Measurements from ENCODE around the gene COBLL1.

COBLL1 gene

DNA sequence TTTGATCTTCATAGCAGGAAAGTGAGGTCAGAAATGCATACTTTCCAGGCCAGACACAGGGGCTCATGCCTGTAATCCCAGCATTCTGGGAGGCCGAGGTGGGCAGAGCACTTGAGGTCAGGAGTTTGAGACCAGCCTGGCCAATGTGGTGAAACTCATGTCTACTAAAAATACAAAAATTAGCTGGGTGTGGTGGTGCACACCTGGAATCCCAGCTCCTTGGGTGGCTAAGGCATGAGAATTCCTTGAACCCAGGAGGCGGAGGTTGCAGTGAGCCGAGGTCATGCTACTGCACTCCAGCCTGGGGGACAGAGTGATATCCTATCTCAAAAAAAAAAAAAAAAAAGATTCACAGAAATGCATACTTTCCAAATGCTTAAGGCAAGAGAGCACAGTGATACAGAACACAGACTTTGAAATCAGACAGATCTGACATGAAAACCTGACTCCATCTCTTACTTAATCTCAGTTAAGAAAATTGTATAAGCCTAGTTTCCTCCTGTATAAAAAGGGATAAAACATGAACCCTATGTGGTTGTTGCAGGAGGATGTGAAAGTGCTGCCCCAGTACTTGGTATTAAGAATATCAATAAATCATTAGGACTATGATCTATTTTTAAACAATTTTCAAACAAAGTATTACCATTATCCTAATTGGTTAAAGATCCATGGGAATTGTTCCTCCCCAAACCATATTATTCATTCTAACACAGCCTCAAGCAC is 26.4 kb downstream of the COBLL1 start:
- DNase-seq (ENCODE audit: insufficient read length) (no peak), FAIRE-seq (no peak)
- TF ChIP-seq POLR2A (IDR thresholded peaks at IDR 0.05; ENCODE audit: low read depth, low read length) (no peak), TAF1 (IDR thresholded peaks at IDR 0.05; ENCODE audit: borderline replicate concordance, low read depth, low read length) (no peak), POLR2AphosphoS5 (IDR thresholded peaks at IDR 0.05; ENCODE audit: low read depth, low read length) (no peak)

DNA sequence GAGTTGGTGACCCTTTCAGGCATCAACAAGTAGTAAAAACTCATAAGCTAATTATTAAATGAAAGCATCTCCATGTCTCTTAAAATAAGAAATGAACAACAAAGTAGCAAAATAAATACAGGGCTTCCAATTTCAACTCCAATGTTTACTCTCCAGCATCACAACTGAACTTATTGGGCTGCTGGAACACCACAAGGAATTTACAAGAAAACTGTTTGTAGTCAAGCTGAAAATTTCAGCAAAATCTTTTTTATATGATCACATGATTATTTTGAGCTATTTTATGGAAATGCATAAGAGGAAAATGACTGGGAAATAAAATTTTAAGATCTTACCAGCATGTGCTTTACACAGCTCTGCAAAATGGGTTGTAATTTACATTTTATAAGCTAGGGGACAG is 28.1 kb downstream of the COBLL1 start:
- FAIRE-seq (no peak), DNase-seq (ENCODE audit: insufficient read length) (no peak)
- TF ChIP-seq TAF1 (IDR thresholded peaks at IDR 0.05; ENCODE audit: borderline replicate concordance, low read depth, low read length) (no peak), POLR2AphosphoS5 (IDR thresholded peaks at IDR 0.05; ENCODE audit: low read depth, low read length) (no peak), POLR2A (IDR thresholded peaks at IDR 0.05; ENCODE audit: low read depth, low read length) (no peak)

DNA sequence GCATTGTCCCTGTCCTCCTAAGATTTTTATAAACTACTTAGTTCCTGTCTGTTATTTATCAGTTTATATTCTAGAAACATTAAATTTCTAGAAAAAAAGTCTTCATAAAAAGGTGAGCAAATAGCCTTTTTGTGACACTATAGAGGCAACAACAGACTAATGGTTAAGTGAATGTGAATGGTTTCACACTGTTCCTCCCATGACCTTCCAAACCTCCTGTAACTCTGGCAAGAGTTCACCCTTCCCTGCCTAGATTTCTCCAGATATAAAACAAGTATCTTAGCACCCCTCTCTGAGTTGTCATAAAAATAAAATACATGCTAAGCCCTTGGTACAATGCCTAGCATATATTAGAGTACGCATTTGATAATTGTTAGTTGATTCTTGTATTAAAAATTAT is 29.2 kb downstream of the COBLL1 start:
- DNase-seq (ENCODE audit: insufficient read length) (no peak), FAIRE-seq (no peak)
- TF ChIP-seq POLR2A (IDR thresholded peaks at IDR 0.05; ENCODE audit: low read depth, low read length), result no peak

GRCh38 chr2:164811819-164812218 is 29.8 kb downstream of the COBLL1 start:
- no peak for FAIRE-seq
- DNase-seq (ENCODE audit: insufficient read length), result no peak
- TF ChIP-seq POLR2A (IDR thresholded peaks at IDR 0.05; ENCODE audit: low read depth, low read length) (no peak), TAF1 (IDR thresholded peaks at IDR 0.05; ENCODE audit: borderline replicate concordance, low read depth, low read length) (no peak), POLR2AphosphoS5 (IDR thresholded peaks at IDR 0.05; ENCODE audit: low read depth, low read length) (no peak)

DNA sequence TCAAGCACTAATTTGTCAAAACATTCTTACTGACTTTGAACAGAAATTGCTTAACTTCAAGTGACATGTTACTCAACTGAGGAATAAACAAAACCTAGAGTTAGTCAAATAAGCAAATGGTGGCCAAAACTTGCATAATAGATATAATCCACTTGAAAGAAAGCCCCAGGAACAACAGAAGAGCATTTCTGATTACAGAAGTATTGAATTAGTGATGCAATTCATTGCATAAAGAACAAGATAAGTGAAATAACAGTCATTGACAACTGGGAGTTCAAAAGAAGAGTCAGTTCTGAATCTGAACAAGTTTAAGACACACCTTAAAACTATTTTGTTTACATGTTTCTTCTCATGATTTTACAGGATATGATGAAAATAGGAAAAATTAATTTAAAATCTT is 30.8 kb downstream of the COBLL1 start:
- FAIRE-seq (no peak), DNase-seq (ENCODE audit: insufficient read length) (no peak)
- no peak for TF ChIP-seq POLR2AphosphoS5 (IDR thresholded peaks at IDR 0.05; ENCODE audit: low read depth, low read length)
- no peak for TF ChIP-seq TAF1 (IDR thresholded peaks at IDR 0.05; ENCODE audit: borderline replicate concordance, low read depth, low read length)
- no peak for TF ChIP-seq POLR2A (IDR thresholded peaks at IDR 0.05; ENCODE audit: low read depth, low read length)

- DNase-seq (ENCODE audit: insufficient read length), result no peak
- FAIRE-seq, result no peak
- TF ChIP-seq TAF1 (IDR thresholded peaks at IDR 0.05; ENCODE audit: borderline replicate concordance, low read depth, low read length), result no peak
- no peak for TF ChIP-seq POLR2A (IDR thresholded peaks at IDR 0.05; ENCODE audit: low read depth, low read length)
Measured at GRCh38 chr2:164808776-164809175, 32.8 kb downstream of the COBLL1 start.

DNA sequence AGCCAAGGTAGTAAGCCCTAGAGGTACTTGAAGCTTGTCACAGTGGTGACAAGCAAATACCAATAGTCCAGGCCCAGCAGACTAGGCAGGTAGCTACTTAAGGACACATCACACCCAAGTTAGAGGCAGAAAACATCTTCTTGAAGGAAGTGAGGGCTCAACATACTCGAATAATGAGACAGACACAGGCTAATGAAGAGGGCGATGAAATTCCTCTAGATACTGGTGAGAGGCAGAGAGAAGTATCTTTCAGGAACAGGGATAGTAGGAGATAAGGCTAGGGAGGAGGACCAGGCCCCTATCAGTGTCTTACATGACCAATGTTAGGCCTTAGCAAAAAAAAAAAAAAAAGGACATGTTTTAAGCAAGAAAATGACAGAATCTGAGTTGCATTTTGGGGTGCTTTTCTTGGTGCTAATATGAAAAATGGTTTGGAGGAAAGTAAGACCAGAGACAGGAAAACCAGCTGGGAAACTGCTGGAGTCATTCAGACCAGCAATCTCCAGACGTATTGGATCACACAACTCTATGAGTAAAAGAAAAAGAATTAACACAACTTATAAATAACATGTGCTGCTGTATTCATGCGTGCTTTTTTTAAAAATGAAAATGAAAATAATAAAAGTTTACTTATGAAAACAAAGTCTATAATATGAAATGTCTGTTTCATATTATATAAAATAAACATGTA is 37.7 kb downstream of the COBLL1 start:
- DNase-seq (ENCODE audit: insufficient read length) (no peak), FAIRE-seq (no peak)

DNA sequence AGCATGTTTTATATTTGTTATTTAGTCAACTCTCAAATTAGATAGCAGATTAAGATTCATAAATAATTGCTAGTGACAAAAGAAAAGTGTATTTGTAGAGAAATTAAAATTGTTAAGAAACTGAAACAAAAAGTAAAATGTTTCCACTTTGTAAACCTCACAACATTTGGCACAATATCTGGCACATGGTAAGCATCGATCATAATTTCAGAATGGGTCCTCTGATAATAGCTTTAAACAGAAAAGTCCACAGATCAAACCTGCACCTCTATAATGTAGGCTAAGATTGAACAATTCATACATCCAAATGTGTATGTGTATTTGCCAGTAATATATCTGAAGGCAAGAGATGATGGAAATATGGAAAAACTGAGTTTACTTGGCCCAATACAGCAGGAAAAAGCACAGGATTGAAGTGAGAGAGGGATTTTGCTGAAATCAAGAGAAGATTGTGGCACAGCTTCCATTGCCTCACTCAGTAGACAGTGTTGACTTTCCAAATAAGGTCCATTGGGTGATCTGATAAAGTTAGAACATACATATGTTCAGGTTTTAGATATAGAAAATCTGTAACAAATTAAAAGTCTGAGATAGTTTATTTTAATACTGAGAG is 39.4 kb downstream of the COBLL1 start:
- no peak for FAIRE-seq
- TF ChIP-seq POLR2AphosphoS5 (IDR thresholded peaks at IDR 0.05; ENCODE audit: low read depth, low read length) (no peak), TAF1 (IDR thresholded peaks at IDR 0.05; ENCODE audit: borderline replicate concordance, low read depth, low read length) (no peak), POLR2A (IDR thresholded peaks at IDR 0.05; ENCODE audit: low read depth, low read length) (no peak)
- no peak for DNase-seq (ENCODE audit: insufficient read length)

More for the DNA sequence above, 37.7 kb downstream of the COBLL1 start:
- TF ChIP-seq TAF1 (IDR thresholded peaks at IDR 0.05; ENCODE audit: borderline replicate concordance, low read depth, low read length) (no peak), POLR2A (IDR thresholded peaks at IDR 0.05; ENCODE audit: low read depth, low read length) (no peak)

- TF ChIP-seq POLR2A (IDR thresholded peaks at IDR 0.05; ENCODE audit: low read depth, low read length) (no peak), POLR2AphosphoS5 (IDR thresholded peaks at IDR 0.05; ENCODE audit: low read depth, low read length) (no peak), TAF1 (IDR thresholded peaks at IDR 0.05; ENCODE audit: borderline replicate concordance, low read depth, low read length) (no peak)
- FAIRE-seq (no peak), DNase-seq (ENCODE audit: insufficient read length) (no peak)
Measured at GRCh38 chr2:164800572-164800971, 41.1 kb downstream of the COBLL1 start.

GRCh38 chr2:164797627-164798026 is 44.0 kb downstream of the COBLL1 start:
- DNase-seq (ENCODE audit: insufficient read length), result no peak
- FAIRE-seq, result no peak

DNA sequence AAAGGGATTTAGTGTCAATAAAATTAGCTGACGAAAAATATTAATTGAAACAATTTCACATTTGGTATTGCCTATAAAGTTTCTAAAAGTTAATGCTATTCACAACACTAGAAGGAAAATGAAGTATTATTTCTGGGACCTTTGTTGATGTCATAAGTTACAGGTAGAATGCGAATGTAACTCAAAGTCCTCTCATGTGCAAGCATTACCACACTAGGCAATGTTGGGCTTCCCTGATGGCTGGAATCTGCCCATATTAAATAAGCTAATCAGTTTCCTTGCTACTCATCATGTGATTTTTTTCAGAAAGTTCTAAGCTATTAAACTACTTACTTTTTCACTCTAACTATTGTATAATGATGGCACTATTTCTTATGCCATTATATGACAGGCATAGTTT is 44.6 kb downstream of the COBLL1 start:
- FAIRE-seq, result no peak
- no peak for DNase-seq (ENCODE audit: insufficient read length)
- TF ChIP-seq POLR2A (IDR thresholded peaks at IDR 0.05; ENCODE audit: low read depth, low read length), result no peak

More at GRCh38 chr2:164797627-164798026, 44.0 kb downstream of the COBLL1 start:
- TF ChIP-seq TAF1 (IDR thresholded peaks at IDR 0.05; ENCODE audit: borderline replicate concordance, low read depth, low read length) (no peak), POLR2AphosphoS5 (IDR thresholded peaks at IDR 0.05; ENCODE audit: low read depth, low read length) (no peak), POLR2A (IDR thresholded peaks at IDR 0.05; ENCODE audit: low read depth, low read length) (no peak)

Measured in GM12892 (cell line).